K562 (cell line): Measurements from ENCODE around the gene KIFC3. TPM values are rescaled to one million over a fixed set of nuclear protein-coding genes. Genes with fewer than 3 reads are reported as not detected.
A peak's percentile ranks its signal among the peaks of the same experiment; 100 is the strongest.

Source experiments
- CREB1 ChIP-seq, 2 experiments: sonication (generic) in 1 of 2; formaldehyde crosslinking in 1 of 2; IDR thresholded peaks; 2 replicates each; pipeline versions ENCODE4 v1.6.1 to v1.8.0; 2012 to 2022; ENCODE audit warnings: inconsistent platforms in 1 of 2, mild to moderate bottlenecking in 1 of 2, missing genetic modification reagents in 1 of 2, moderate library complexity in 1 of 2
- FOS ChIP-seq: IDR thresholded peaks from 3 replicates; pipeline ENCODE4 v1.6.1; 2011; ENCODE audit not compliant: insufficient read length; ENCODE audit errors: extremely low read depth
- GTF2A2 ChIP-seq: IDR thresholded peaks from 2 replicates; pipeline ENCODE4 v1.6.1; 2016; ENCODE audit warnings: mild to moderate bottlenecking, missing genetic modification characterization, missing compliant biosample characterization
- NR3C1 ChIP-seq: sonication (generic); formaldehyde crosslinking; IDR thresholded peaks from 2 replicates; pipeline ENCODE4 v1.8.1; 2022; ENCODE audit warnings: missing genetic modification reagents
- PHF20 ChIP-seq: fragments of 450-650 bp; IDR thresholded peaks from 2 replicates; pipeline ENCODE4 v1.6.1; 2018; ENCODE audit not compliant: partially characterized antibody
- RFX1 ChIP-seq: fragments of 450-650 bp; IDR thresholded peaks from 2 replicates; pipeline ENCODE4 v1.6.1; 2016; ENCODE audit warnings: mild to moderate bottlenecking, moderate library complexity
- SPI1 ChIP-seq: IDR thresholded peaks from 2 replicates; pipeline ENCODE4 v1.6.1; 2011; ENCODE audit warnings: low read depth, low read length, control low read depth, borderline replicate concordance
- ZBTB11 ChIP-seq, 3 experiments: fragments of 200-800 bp in 1 of 3; fragments of 250-450 bp in 1 of 3; fragments of 450-650 bp in 1 of 3; sonication (Bioruptor Pico) in 1 of 3; sonication (Bioruptor generic) in 1 of 3; formaldehyde crosslinking in 1 of 3; IDR thresholded peaks; 2 replicates each; pipeline versions ENCODE4 v1.6.1 to v1.8.0; 2016 to 2022; ENCODE audit warnings: mild to moderate bottlenecking in 2 of 3, missing genetic modification characterization in 2 of 3, missing compliant biosample characterization in 1 of 3, moderate library complexity in 1 of 3
- ZBTB49 ChIP-seq: sonication (generic); formaldehyde crosslinking; IDR thresholded peaks from 2 replicates; pipeline ENCODE4 v1.8.0; 2022; ENCODE audit warnings: missing genetic modification reagents, mild to moderate bottlenecking, borderline replicate concordance
- ZNF609 ChIP-seq: sonication (generic); formaldehyde crosslinking; IDR thresholded peaks from 2 replicates; pipeline ENCODE4 v1.8.1; 2023; ENCODE audit warnings: missing genetic modification reagents, mild to moderate bottlenecking, borderline replicate concordance
- polyA plus RNA-seq, 8 experiments: library from polyadenylated mRNA; depleted of rRNA in 4 of 8; stranded (reverse) in 5 of 8; unstranded in 3 of 8; fragments of >200 nt; fragmentation: Nextera tagmentation in 2 of 8; fragmentation: Illumina TruSeq in 1 of 8; extraction: Ambion mirVana in 2 of 8; extraction: Trizol in 1 of 8; gene quantifications; 2 replicates each; pipeline versions ENCODE4 v1.2.1 to v1.2.3, GENCODE V29; 2011 to 2014; ENCODE audit warnings: inconsistent platforms in 1 of 8, missing spikeins in 1 of 8
- total RNA-seq, 7 experiments: library from RNA; depleted of rRNA in 6 of 7; stranded (reverse); fragments of >200 nt in 6 of 7; fragmentation: Illumina TruSeq in 2 of 7; extraction: Trizol in 2 of 7; gene quantifications; 2 replicates each; pipeline versions ENCODE4 v1.2.1 to v1.2.3, GENCODE V29; 2011 to 2021; ENCODE audit warnings: low replicate concordance in 1 of 7
- TF ChIP-seq, protein P1 (sequence below): sonication (generic); formaldehyde crosslinking; IDR thresholded peaks from 2 replicates; pipeline ENCODE4 v1.5.0; 2020; ENCODE audit warnings: missing genetic modification reagents
- TF ChIP-seq, protein P2 (sequence below), 2 experiments: IDR thresholded peaks; 2 replicates each; pipeline ENCODE4 v1.6.1; 2011; ENCODE audit warnings: borderline replicate concordance in 1 of 2, control low read depth in 1 of 2, low read depth in 1 of 2, low read length in 1 of 2, mild to moderate bottlenecking in 1 of 2, mixed read lengths in 1 of 2, moderate library complexity in 1 of 2; ENCODE audit not compliant: insufficient read depth in 1 of 2, insufficient read length in 1 of 2, poor library complexity in 1 of 2, severe bottlenecking in 1 of 2; ENCODE audit errors: extremely low read depth in 1 of 2

Gene KIFC3
- total and polyA plus RNA-seq, 9 of the 15 experiments (the other 6 are each of a cell fraction or from before 2014, with no cell fraction given), result 0.23 to 105 (median 26.2) TPM

GRCh38 chr16:57807968-57808528 is 5.8 kb upstream of the KIFC3 start (continued):
- TF ChIP-seq CREB1 (IDR thresholded peaks at IDR 0.05) (no peak), CREB1 (CRISPR knock-in tag; IDR thresholded peaks at IDR 0.05) (no peak), ZBTB11 (CRISPR knock-in tag; IDR thresholded peaks at IDR 0.05) (no peak), RFX1 (no peak), FOS (no peak), ZNF609 (CRISPR knock-in tag) (no peak), NR3C1 (no peak), PHF20 (peak; percentile 29), SPI1 (peak; percentile 84), GTF2A2 (tag) (no peak), ZBTB49 (no peak)
- TF ChIP-seq, protein P1, sequence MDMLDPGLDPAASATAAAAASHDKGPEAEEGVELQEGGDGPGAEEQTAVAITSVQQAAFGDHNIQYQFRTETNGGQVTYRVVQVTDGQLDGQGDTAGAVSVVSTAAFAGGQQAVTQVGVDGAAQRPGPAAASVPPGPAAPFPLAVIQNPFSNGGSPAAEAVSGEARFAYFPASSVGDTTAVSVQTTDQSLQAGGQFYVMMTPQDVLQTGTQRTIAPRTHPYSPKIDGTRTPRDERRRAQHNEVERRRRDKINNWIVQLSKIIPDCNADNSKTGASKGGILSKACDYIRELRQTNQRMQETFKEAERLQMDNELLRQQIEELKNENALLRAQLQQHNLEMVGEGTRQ (CRISPR knock-in tag), result no peak
- TF ChIP-seq, protein P2, sequence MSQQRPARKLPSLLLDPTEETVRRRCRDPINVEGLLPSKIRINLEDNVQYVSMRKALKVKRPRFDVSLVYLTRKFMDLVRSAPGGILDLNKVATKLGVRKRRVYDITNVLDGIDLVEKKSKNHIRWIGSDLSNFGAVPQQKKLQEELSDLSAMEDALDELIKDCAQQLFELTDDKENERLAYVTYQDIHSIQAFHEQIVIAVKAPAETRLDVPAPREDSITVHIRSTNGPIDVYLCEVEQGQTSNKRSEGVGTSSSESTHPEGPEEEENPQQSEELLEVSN (IDR thresholded peaks at IDR 0.05; ENCODE audit: borderline replicate concordance in 1 of 2, extremely low read depth in 1 of 2, insufficient read depth in 1 of 2, insufficient read length in 1 of 2, low read depth in 1 of 2, low read length in 1 of 2, poor library complexity in 1 of 2, severe bottlenecking in 1 of 2), result no peak
